GM12801 (cell line): Measurements from ENCODE around the gene CSMD2.

Experiments
- CTCF ChIP-seq: IDR thresholded peaks from one replicate; pipeline ENCODE4 v1.5.1; 2011; ENCODE audit warnings: control low read depth; ENCODE audit not compliant: insufficient read length; ENCODE audit errors: extremely low read depth

CSMD2 gene

GRCh38 chr1:34073028-34073695, 91.9 kb downstream of the CSMD2 start:
- TF ChIP-seq CTCF: no peak

- TF ChIP-seq CTCF: no peak
Observed at GRCh38 chr1:34070201-34070836, 94.7 kb downstream of the CSMD2 start.

GRCh38 chr1:34066981-34067603, 97.9 kb downstream of the CSMD2 start:
- no peak for TF ChIP-seq CTCF

GRCh38 chr1:34066166-34066565, 98.9 kb downstream of the CSMD2 start:
- no peak for TF ChIP-seq CTCF

DNA sequence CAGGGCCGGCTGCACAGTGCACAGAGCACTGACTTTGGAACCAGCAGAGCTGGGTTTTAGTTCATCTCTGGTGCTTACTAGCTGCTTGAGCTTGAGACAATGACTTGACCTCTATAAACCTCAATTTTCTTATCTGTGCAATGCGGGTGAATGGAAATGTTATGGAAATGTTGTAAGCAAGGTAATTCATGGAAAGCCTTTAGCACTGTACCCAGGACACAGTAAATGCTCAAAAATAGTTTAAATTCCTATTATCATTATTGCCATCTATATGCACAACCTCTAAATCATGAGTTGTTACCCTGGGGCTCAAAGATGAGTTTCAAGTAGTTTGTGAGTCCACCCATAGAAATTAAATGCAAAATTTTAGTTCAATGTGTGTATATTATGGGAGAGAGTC, 99.5 kb downstream of the CSMD2 start:
- no peak for TF ChIP-seq CTCF

DNA sequence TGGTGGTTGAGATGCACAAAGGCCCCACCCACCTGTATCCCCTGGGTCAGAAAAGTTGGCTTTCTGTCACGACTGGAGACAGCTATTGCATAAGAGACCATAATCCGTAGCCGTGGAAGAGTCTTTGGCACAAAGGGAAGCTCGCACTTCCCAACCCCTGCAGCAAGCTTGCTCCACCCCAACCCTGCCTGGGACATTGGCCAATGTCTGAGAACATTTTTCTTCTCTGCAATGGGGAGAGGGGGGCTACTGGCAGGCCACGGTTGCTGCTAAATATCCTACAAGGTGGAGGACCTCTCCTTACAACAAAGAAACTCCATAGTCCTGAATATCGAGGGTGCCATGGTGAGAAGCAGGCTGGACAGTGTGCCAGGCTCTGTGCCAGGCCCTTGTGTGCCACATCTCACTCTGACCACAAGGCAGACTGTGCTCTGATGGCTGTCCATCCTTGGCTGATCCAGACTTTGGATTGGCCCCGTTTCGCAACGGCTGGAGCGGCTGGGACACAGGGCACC, 104.1 kb downstream of the CSMD2 start:
- no peak for TF ChIP-seq CTCF

- TF ChIP-seq CTCF: no peak
Observed at GRCh38 chr1:34060187-34060730, 104.8 kb downstream of the CSMD2 start.
